OCI-M1 (cell line): Measurements from ENCODE around the gene PEAK3.

Experiments
- DNase-seq: peaks from one replicate; lab custom pipeline; 2025; lab: John Stamatoyannopoulos, UW

Gene PEAK3

GRCh38 chr19:2270423-2271233 lies 11.3 kb downstream of the PEAK3 start:
- DNase-seq = peak; percentile 68

DNA sequence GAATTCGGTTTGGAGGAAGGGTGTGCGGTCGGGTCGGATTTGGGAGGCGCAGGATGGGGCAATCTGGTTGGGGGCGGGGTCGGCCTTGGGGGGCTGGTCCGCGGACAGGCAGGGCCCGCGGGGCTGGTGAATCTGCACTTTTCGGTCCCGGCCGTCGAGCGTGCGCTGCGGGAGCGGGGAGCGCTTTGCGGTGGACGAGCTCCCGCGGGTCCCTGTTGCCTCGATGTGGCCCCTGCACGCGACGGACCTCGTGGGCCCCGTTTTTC lies 11.9 kb downstream of the PEAK3 start:
- no peak for DNase-seq

DNA sequence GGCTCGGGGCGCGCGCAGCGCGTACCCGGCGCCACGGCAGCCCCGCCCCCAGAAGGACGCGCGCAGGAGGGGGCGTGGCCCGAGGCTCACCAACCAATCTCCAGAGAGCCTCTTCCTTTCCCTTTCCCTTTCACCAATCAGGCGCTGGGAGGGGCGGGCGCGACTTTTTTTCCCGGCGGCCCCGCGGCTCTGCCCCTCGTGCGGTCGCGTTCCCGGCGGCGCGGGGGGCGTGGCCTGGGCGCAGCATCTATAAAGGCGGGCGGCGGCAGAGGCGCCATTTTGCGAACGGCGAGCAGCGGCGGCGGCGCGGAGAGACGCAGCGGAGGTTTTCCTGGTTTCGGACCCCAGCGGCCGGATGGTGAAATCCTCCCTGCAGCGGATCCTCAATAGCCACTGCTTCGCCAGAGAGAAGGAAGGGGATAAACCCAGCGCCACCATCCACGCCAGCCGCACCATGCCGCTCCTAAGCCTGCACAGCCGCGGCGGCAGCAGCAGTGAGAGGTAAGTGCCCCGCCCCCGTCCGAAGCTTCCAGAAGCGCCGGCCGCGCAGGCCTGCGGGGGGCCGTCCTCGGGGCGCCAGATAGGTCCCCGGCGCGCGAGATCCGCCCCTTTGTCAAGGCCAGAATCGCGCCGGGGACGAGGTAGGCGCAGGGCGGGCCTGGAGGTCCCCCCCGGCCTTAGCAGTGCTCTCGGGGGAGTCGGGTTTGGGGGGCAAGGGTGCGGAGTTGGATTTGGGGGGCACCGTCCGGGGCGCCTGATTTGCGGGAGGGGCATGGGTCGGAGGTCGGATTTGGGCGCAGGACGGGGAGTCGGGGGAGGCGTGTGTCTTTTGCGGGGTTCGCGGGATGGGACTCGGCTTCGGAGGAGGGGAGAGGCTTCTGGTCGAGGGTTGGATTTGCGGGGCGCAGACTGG lies 12.5 kb downstream of the PEAK3 start:
- peak; percentile 94 for DNase-seq

GRCh38 chr19:2268861-2269243 lies 13.1 kb downstream of the PEAK3 start:
- peak; percentile 48 for DNase-seq

DNA sequence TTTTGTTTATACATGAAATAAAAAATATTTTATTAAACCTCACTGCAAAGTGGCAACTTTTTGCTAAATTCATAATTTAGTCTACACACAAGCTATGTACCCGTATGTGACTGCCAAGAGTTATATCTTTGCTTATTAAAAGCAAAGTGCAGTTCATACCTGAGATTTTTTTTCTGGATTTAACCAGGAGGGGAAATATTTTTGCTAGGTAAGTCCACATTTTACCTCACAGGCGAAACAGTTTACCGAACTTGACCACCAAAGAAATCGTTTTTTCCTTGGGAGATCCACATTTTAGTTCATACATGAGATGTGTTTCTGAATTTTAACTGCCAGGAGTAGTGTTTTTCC lies 13.5 kb downstream of the PEAK3 start:
- DNase-seq = no peak

GRCh38 chr19:2266183-2266993 lies 15.6 kb downstream of the PEAK3 start:
- DNase-seq = peak; percentile 82

DNA sequence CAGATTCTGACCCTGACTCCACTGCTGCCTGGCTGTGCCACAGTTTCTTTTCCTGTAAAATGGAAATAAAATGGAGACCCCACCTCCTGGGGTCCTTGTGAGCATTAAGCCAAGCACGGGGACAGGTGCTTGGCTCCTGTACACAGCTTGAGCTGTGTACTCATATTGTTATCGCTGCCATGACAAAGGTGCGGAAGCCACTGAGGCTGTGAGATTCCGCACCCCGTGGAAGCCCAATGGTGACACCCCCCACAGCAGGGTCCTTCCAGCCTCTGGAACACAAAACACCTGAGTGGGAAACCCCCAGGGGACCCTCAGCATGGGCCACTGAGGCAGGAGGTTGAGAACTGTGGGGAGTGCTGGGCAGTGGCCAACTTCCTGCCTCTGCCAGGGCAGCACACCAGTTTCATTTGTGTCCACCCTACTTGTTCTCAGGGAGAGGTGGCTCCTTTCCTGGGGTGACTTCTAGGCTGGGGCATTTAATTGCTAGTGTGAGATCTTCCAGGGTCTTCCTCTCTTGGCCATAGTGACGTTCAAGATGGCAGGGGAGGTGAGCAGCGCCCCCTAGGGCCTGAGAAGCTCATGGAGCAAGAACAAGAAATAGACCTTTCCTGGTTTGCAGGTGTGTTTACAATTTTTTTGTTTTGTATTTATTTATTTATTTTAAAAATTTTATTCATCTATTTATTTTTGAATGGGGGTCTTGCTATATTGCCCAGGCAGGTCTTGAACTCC lies 20.4 kb downstream of the PEAK3 start:
- peak; percentile 65 for DNase-seq

- peak; percentile 49 for DNase-seq
Observed at GRCh38 chr19:2260341-2260805, 21.6 kb downstream of the PEAK3 start.

DNA sequence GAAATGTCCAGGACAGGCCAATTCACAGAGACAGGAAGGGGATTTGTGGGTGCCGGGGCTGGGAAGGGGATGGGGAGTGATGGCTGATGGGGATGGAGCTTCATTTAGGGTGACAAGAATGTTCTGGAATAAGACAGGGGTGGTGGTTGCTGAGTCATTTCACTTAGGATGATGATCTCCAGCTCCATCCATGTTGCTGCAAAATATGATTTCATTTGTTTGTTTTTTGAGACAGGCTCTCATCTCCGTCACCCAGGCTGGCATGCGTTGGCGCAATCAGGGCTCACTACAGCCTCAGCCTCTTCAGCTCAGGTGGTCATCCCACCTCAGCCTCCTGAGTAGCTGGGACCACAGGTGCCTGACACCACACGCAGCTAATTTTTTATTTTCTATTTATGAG lies 22.6 kb downstream of the PEAK3 start:
- no peak for DNase-seq

GRCh38 chr19:2255982-2256685 lies 25.8 kb downstream of the PEAK3 start, which contains the start of gene JSRP1:
TSS of gene JSRP1 (minus strand) at chr19:2256417. CDS start at chr19:2255314, 1,103 bp downstream.
- no peak for DNase-seq

DNA sequence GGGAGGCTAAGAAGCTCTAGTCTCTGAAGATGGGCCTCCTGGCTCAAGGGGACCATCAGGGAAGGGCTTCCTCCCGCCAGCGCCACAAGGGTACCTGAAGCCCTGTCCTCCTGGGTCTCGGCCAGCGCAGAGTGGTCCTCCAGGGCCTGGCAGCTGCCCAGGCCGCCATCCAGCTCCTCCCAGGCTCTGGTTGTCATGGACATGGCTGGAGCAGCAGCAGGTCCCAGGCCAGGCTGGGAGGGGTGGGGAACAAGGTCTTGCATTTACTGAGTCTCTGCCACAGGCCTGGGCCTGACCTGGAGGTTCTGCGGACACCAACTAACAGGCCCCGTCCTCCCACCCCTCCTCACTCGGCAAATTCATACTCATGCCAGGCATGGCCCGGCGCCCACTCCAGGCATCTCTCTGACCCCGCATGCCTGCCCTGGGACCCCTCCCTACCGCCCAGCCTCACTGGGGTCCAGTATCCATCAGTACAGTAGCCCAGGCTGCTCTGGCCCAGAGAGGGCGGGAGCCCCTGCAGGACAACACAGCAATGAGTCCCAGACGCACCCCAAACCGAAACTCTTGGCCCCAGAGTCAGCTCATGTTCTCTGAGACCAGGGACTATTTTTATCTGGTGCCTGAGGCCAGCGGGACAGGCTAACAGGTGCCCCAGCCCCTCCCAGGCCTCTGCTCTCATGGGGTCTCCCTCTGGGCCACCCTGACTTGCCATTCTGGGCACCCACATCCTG lies 26.7 kb downstream of the PEAK3 start:
- no peak for DNase-seq

DNA sequence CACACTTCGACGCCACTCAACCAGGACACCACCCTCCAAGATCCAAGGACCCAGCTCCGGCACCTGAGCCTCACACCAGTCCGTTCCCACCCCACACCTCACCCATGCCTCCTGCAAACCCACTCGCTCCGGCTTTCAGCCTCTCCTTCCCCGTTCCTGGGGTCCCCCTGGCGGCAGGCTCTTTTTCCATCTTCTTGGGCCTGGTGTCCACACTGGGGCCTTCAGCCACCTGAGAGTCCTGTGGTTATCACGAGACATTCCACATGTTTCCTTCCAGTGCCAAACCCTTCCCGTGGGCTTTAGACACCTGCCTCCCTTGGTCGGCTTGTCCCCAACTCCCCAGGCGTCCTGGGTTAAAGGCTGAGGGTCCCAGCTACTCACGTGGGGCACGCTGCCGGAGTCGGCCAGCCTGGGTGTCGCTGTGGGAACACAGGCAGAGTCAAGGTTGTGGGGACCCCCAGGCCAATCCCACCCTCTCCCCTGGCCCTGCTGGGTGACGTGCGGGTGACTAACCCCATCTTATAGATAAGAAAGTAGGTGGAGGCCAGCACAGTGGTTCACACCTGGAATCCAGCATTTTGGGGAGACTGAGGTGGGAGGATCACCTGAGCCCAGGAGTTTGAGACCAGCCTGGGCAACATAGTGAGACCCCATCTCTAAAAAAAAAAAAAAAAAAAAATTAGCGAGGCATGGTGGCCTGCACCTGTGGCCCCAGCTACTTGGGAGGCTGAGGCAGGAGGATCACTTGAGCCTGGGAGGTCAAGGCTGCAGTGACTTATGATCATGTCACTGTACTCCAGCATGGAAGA lies 27.7 kb downstream of the PEAK3 start:
- no peak for DNase-seq

GRCh38 chr19:2253106-2254063 lies 28.6 kb downstream of the PEAK3 start:
- no peak for DNase-seq

DNA sequence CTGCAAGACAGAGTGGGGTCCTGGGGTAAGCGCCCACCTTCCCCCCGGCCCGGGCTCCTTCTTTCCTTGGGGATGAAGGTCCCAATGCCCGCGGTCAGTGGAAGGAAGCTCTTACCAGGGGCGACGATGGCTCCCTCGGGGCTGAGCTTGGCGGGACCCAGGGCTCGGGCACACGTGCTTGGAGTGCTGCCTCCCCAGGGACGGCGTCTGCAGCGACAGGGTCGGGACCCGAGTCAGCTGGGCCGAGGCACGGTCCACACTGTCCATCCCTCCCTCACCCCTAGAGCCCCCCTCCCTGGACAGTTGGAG lies 29.2 kb downstream of the PEAK3 start:
- no peak for DNase-seq

- DNase-seq = no peak
Observed at GRCh38 chr19:2252055-2252796, 29.7 kb downstream of the PEAK3 start.

- no peak for DNase-seq
Observed at GRCh38 chr19:2251106-2252054, 30.6 kb downstream of the PEAK3 start.

DNA sequence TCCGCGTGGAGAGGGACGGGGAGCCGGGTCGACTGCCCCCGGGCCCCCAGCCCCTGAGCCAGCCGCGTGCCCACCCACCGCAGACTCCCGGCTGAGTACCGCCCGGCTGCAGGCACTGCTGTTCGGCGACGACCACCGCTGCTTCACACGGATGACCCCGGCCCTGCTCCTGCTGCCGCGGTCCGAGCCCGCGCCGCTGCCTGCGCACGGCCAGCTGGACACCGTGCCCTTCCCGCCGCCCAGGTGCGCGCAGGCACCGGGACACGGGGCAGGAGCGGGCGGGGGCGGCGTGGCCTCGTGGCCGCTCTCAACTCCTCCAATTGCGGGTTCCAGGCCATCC lies 31.2 kb downstream of the PEAK3 start:
- DNase-seq = no peak
